Endothelial cell (in vitro differentiated cells): Measurements from ENCODE around the gene MARK2. TPM values are rescaled to one million over a fixed set of nuclear protein-coding genes. Genes with fewer than 3 reads are reported as not detected.

Experiments
- DNase-seq: peaks from one replicate; pipeline ENCODE4 v3.0.0; 2021; ENCODE audit warnings: low spot score
- H3K27ac Mint-ChIP-seq: one replicate; pipeline ENCODE4 v1.8.0; 2021; ENCODE audit warnings: mixed read lengths, inconsistent platforms; ENCODE audit not compliant: unreplicated experiment
- H3K27me3 Mint-ChIP-seq: one replicate; pipeline ENCODE4 v1.8.0; 2021; ENCODE audit warnings: mild to moderate bottlenecking, moderate library complexity, mixed read lengths, inconsistent platforms; ENCODE audit not compliant: unreplicated experiment
- H3K36me3 Mint-ChIP-seq: one replicate; pipeline ENCODE4 v1.8.0; 2021; ENCODE audit warnings: mild to moderate bottlenecking, low read depth, mixed read lengths, inconsistent platforms; ENCODE audit not compliant: unreplicated experiment
- H3K4me1 Mint-ChIP-seq: one replicate; pipeline ENCODE4 v1.8.0; 2021; ENCODE audit warnings: mild to moderate bottlenecking, mixed read lengths, inconsistent platforms; ENCODE audit not compliant: unreplicated experiment
- H3K4me3 Mint-ChIP-seq: one replicate; pipeline ENCODE4 v1.8.0; 2021; ENCODE audit warnings: mild to moderate bottlenecking, mixed read lengths, inconsistent platforms; ENCODE audit not compliant: unreplicated experiment
- H3K9me3 Mint-ChIP-seq: one replicate; pipeline ENCODE4 v1.8.0; 2021; ENCODE audit warnings: mixed read lengths, inconsistent platforms; ENCODE audit not compliant: unreplicated experiment
- CTCF ChIP-seq: fragments of 200-600 bp; sonication (generic); IDR thresholded peaks from one replicate; pipeline ENCODE4 v1.5.0; 2021; ENCODE audit warnings: antibody characterized with exemption; ENCODE audit not compliant: unreplicated experiment
- total RNA-seq: library from RNA; stranded (reverse); fragmentation: NEBNext Ultra II Directional; extraction: Animal tissue kit (Norgen Biotek cat#: 25700); gene quantifications from one replicate; pipeline ENCODE4 v1.2.1, GENCODE V29; 2021; ENCODE audit not compliant: unreplicated experiment

Gene MARK2
- total RNA-seq, 1 donor from 2014 or later, result 42.6 TPM

- peaks cover 8% of the 10 kb centered on the region for H3K27me3 Mint-ChIP-seq
- H3K4me3 Mint-ChIP-seq, result no peak overlapping the region
- H3K4me1 Mint-ChIP-seq, result peaks cover 7% of the 10 kb centered on the region
- DNase-seq, result no peak
- no peak overlapping the region for H3K27ac Mint-ChIP-seq
- TF ChIP-seq CTCF, result no peak
- H3K36me3 Mint-ChIP-seq, result peaks cover 11% of the 10 kb centered on the region
- no peaks in the 10 kb centered on the region for H3K9me3 Mint-ChIP-seq
Observed at GRCh38 chr11:63909591-63910506, 70.9 kb downstream of the MARK2 start.

DNA sequence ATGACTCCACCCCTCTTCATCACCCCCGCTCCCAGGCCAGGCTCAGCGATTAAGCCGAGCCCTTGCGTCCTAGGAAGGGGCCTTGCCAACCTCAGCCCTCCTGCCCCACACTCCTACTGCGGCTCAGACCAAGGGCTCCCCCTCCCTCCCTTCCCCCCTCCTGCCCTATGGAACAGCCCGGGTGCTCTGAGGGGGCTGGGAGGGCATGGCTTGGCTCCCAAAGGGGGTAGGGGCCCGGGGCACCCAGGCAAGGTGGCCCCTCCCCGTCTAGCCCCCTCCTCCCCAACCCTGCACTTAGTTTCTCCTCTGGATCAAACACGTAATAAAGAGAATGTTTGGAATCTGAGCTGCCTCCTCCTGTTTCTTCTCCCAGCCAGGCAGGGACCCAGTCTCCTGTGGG is 71.8 kb downstream of the MARK2 start:
- peaks cover 10% of the 10 kb centered on the region for H3K27me3 Mint-ChIP-seq
- peaks cover 7% of the 10 kb centered on the region for H3K4me1 Mint-ChIP-seq
- no peak overlapping the region for H3K27ac Mint-ChIP-seq
- no peak for TF ChIP-seq CTCF
- H3K36me3 Mint-ChIP-seq, result peaks cover 5% of the 10 kb centered on the region
- no peaks in the 10 kb centered on the region for H3K9me3 Mint-ChIP-seq
- DNase-seq, result no peak
- no peak overlapping the region for H3K4me3 Mint-ChIP-seq

- DNase-seq, result no peak
- Mint-ChIP-seq H3K4me3 (no peak overlapping the region), H3K9me3 (no peaks in the 10 kb centered on the region), H3K27ac (no peak overlapping the region), H3K4me1 (peaks cover 7% of the 10 kb centered on the region), H3K36me3 (no peaks in the 10 kb centered on the region), H3K27me3 (peaks cover 10% of the 10 kb centered on the region)
- TF ChIP-seq CTCF, result no peak
Observed at GRCh38 chr11:63911440-63911839, 72.5 kb downstream of the MARK2 start.

DNA sequence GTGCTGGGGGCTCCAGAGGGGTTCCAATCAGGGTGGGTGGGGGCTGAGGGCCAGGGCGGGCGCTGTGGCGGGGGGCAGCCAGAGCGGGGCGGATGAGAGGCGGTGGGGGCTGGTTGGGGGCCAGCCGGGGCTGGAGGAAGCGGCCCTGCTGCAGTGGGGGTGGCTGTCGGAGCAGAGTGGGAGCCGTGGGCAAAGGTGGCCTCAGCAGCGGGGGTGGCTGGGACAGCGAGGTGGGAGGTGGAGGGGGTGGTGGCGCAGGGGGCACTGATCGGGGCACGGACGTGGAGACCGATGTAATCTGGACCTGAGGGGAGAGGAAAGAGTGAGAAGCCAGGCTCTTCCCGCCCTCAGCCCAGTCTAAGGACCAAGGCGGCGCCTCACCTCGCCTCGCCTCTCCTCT is 73.0 kb downstream of the MARK2 start:
- H3K4me1 Mint-ChIP-seq, result peaks cover 5% of the 10 kb centered on the region
- H3K4me3 Mint-ChIP-seq, result no peak overlapping the region
- no peaks in the 10 kb centered on the region for H3K9me3 Mint-ChIP-seq
- H3K27me3 Mint-ChIP-seq, result peaks cover 10% of the 10 kb centered on the region
- no peak overlapping the region for H3K27ac Mint-ChIP-seq
- no peaks in the 10 kb centered on the region for H3K36me3 Mint-ChIP-seq
- DNase-seq, result no peak
- TF ChIP-seq CTCF, result no peak

DNA sequence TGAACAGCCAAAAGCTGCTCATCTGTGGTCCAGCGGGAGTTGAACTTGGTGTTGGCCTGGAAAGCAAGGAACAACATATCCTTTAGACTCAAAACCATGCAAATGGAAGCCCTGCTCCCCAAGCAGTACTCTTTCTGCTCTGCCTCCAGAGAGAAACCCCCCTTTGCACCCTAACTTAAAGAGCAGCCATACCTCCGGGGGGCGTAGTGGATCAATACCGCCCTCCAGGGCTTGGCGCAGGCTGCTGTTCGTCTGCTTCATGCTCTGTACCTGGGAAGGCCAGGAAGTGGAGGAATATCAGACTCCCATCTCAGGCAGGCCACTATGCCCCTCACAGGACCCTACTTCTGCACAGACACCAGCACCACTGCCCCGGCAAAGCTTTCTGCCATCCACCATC is 73.8 kb downstream of the MARK2 start:
- H3K27me3 Mint-ChIP-seq, result peaks cover 10% of the 10 kb centered on the region
- H3K36me3 Mint-ChIP-seq, result no peaks in the 10 kb centered on the region
- no peak for TF ChIP-seq CTCF
- no peak for DNase-seq
- H3K27ac Mint-ChIP-seq, result no peak overlapping the region
- no peak overlapping the region for H3K4me3 Mint-ChIP-seq
- H3K4me1 Mint-ChIP-seq, result peaks cover 2% of the 10 kb centered on the region
- no peaks in the 10 kb centered on the region for H3K9me3 Mint-ChIP-seq
